GM04503 (cell line): ENCODE data around the gene TTYH3.

Source experiments
- DNase-seq: peaks from one replicate; pipeline ENCODE4 v3.0.0-alpha.2; 2012; ENCODE audit warnings: low read depth

Gene TTYH3

GRCh38 chr7:2708547-2709310, 76.9 kb downstream of the TTYH3 start:
- DNase-seq, result no peak

- no peak for DNase-seq
Measured at GRCh38 chr7:2709553-2710285, 77.9 kb downstream of the TTYH3 start.

GRCh38 chr7:2710286-2710655, 78.5 kb downstream of the TTYH3 start:
- DNase-seq, result no peak

- DNase-seq, result no peak
Measured at GRCh38 chr7:2710901-2711551, 79.2 kb downstream of the TTYH3 start.

- DNase-seq, result no peak
Measured at GRCh38 chr7:2711895-2712675, 80.3 kb downstream of the TTYH3 start.

- no peak for DNase-seq
Measured at GRCh38 chr7:2713370-2713769, 81.6 kb downstream of the TTYH3 start.

- DNase-seq, result no peak
Measured at GRCh38 chr7:2713978-2714377, 82.2 kb downstream of the TTYH3 start.
